Keratinocyte (primary cell): Measurements from ENCODE around the gene MROH7. TPM values are rescaled to one million over a fixed set of nuclear protein-coding genes. Genes with fewer than 3 reads are reported as not detected.

Source experiments
- DNase-seq: peaks from one replicate; pipeline ENCODE4 v3.0.0-alpha.2; 2011; ENCODE audit warnings: low read depth, missing footprints, low spot score
- FAIRE-seq: peaks from 2 replicates; lab custom pipeline; 2011; peaks lifted over from hg19 to GRCh38; lab: Jason Lieb, UNC
- H2AFZ ChIP-seq: 2 replicates; pipeline ENCODE4 v1.6.0; 2012; ENCODE audit warnings: low read length, control low read depth, inconsistent platforms; ENCODE audit not compliant: control insufficient read depth
- H3K27ac ChIP-seq: 2 replicates; pipeline ENCODE4 v1.5.1; 2011; ENCODE audit warnings: low read length; ENCODE audit not compliant: control insufficient read depth, insufficient read depth
- H3K27me3 ChIP-seq: 3 replicates; pipeline ENCODE4 v1.6.0; 2011; ENCODE audit warnings: low read length; ENCODE audit not compliant: control insufficient read depth, insufficient read depth; ENCODE audit errors: extremely low read depth
- H3K36me3 ChIP-seq, 2 experiments: 2 replicates in 1 of 2; 3 replicates in 1 of 2; pipeline ENCODE4 v1.5.1; 2011; ENCODE audit warnings: low read length in 2 of 2, mild to moderate bottlenecking in 1 of 2; ENCODE audit not compliant: control insufficient read depth in 2 of 2, insufficient read depth in 2 of 2; ENCODE audit errors: extremely low read depth in 1 of 2
- H3K4me1 ChIP-seq: 3 replicates; pipeline ENCODE4 v1.5.1; 2011; ENCODE audit warnings: low read length; ENCODE audit not compliant: control insufficient read depth, insufficient read depth; ENCODE audit errors: extremely low read depth
- H3K4me2 ChIP-seq: 3 replicates; pipeline ENCODE4 v1.6.0; 2011; ENCODE audit warnings: low read depth, low read length; ENCODE audit not compliant: control insufficient read depth, insufficient read depth; ENCODE audit errors: extremely low read depth
- H3K4me3 ChIP-seq, 3 experiments: fragments of 200-600 bp in 1 of 3; sonication (generic) in 1 of 3; 2 replicates in 2 of 3; 3 replicates in 1 of 3; pipeline ENCODE4 v1.5.1; 2011 to 2016; ENCODE audit warnings: low read length in 3 of 3, mild to moderate bottlenecking in 3 of 3, control low read depth in 2 of 3, inconsistent platforms in 1 of 3, low read depth in 1 of 3, mixed read lengths in 1 of 3, mixed run types in 1 of 3, moderate library complexity in 1 of 3; ENCODE audit not compliant: control insufficient read depth in 2 of 3, insufficient read depth in 2 of 3; ENCODE audit errors: extremely low read depth in 1 of 3
- H3K79me2 ChIP-seq: 2 replicates; pipeline ENCODE4 v1.6.0; 2012; ENCODE audit warnings: low read length; ENCODE audit not compliant: control insufficient read depth, insufficient read depth
- H3K9ac ChIP-seq: 3 replicates; pipeline ENCODE4 v1.6.0; 2011; ENCODE audit warnings: low read length; ENCODE audit not compliant: control insufficient read depth, insufficient read depth; ENCODE audit errors: extremely low read depth
- H3K9me1 ChIP-seq: 3 replicates; pipeline ENCODE4 v1.6.0; 2011; ENCODE audit warnings: low read length; ENCODE audit not compliant: control insufficient read depth, insufficient read depth; ENCODE audit errors: extremely low read depth
- H3K9me3 ChIP-seq: 2 replicates; pipeline ENCODE4 v1.5.1; 2012; ENCODE audit warnings: low read depth, low read length; ENCODE audit not compliant: control insufficient read depth
- H4K20me1 ChIP-seq: 3 replicates; pipeline ENCODE4 v1.6.0; 2011; ENCODE audit warnings: low read length; ENCODE audit not compliant: control insufficient read depth, insufficient read depth; ENCODE audit errors: extremely low read depth
- CTCF ChIP-seq, 3 experiments: IDR thresholded peaks in 1 of 3; conservative IDR thresholded peaks in 1 of 3; optimal IDR thresholded peaks in 1 of 3; 2 replicates in 2 of 3; 3 replicates in 1 of 3; pipeline versions ENCODE3 to v1.5.1; 2011; ENCODE audit warnings: low read length in 3 of 3, mild to moderate bottlenecking in 3 of 3, moderate library complexity in 2 of 3, control low read depth in 1 of 3, inconsistent platforms in 1 of 3; ENCODE audit not compliant: insufficient read depth in 2 of 3; ENCODE audit errors: extremely low read depth in 1 of 3
- EZH2 ChIP-seq: IDR thresholded peaks from one replicate; pipeline ENCODE4 v1.6.1; 2012; ENCODE audit warnings: inconsistent platforms, mild to moderate bottlenecking, low read length, moderate library complexity
- dilution Hi-C: fragments of 300-500 bp; cut with MboI; formaldehyde crosslinking; loops from one replicate; pipeline ENCODE4 v1.7.0; 2020; ENCODE audit warnings: low sequenced_read_pairs; ENCODE audit not compliant: extremely low pct_ligation_motif_present
- polyA plus RNA-seq, 5 experiments: library from polyadenylated mRNA; depleted of rRNA in 3 of 5; stranded (reverse) in 3 of 5; stranded (forward) in 1 of 5; unstranded in 1 of 5; fragments of >200 nt; gene quantifications; 1 replicate in 1 of 5; 2 replicates in 3 of 5; 3 replicates in 1 of 5; pipeline versions ENCODE4 v1.2.1 to v1.2.3, GENCODE V29; 2011 to 2012; ENCODE audit warnings: missing spikeins in 2 of 5, low read depth in 1 of 5, low replicate concordance in 1 of 5

MROH7 gene
- polyA plus RNA-seq, 1 donor (not counting 4 experiments of a cell fraction or from before 2014, with no cell fraction given), result not detected

- H3K9me1 ChIP-seq, result no peaks in the 10 kb centered on the region
- dilution Hi-C loops, result no loop called here
- H3K27me3 ChIP-seq, result peaks cover 4% of the 10 kb centered on the region
- H3K4me1 ChIP-seq, result no peaks in the 10 kb centered on the region
- no peak overlapping the region for H2AFZ ChIP-seq
- FAIRE-seq, result no peak
- no peaks in the 10 kb centered on the region for H4K20me1 ChIP-seq
- H3K36me3 ChIP-seq, result no peaks in the 10 kb centered on the region
- H3K79me2 ChIP-seq, result no peaks in the 10 kb centered on the region
- peaks cover 2% of the 10 kb centered on the region for H3K9me3 ChIP-seq
- DNase-seq, result no peak
- H3K27ac ChIP-seq, result no peak overlapping the region
- TF ChIP-seq CTCF (optimal IDR thresholded peaks at IDR 0.05 in 1 of 3, IDR thresholded peaks at IDR 0.05 in 1 of 3, conservative IDR thresholded peaks at IDR 0.05 in 1 of 3; ENCODE audit: extremely low read depth in 1 of 3, insufficient read depth in 2 of 3, low read length in 3 of 3), result no peak
- TF ChIP-seq EZH2, result no peak
- H3K4me3 ChIP-seq, result no peak overlapping the region
- H3K9ac ChIP-seq, result no peak overlapping the region
- no peak overlapping the region for H3K4me2 ChIP-seq
Measured at GRCh38 chr1:54643736-54644135, 2.1 kb downstream of the MROH7 start.

GRCh38 chr1:54645806-54646676 lies 4.5 kb downstream of the MROH7 start:
- FAIRE-seq, result no peak
- dilution Hi-C loops, result no loop called here
- Histone ChIP-seq H3K9me3 (peaks cover 2% of the 10 kb centered on the region), H3K9ac (no peak overlapping the region), H3K4me2 (no peak overlapping the region), H3K27ac (no peak overlapping the region), H3K27me3 (peaks cover 9% of the 10 kb centered on the region), H3K36me3 (no peaks in the 10 kb centered on the region), H2AFZ (no peak overlapping the region), H4K20me1 (no peaks in the 10 kb centered on the region), H3K4me1 (no peaks in the 10 kb centered on the region), H3K9me1 (no peaks in the 10 kb centered on the region), H3K4me3 (no peak overlapping the region), H3K79me2 (no peaks in the 10 kb centered on the region)
- TF ChIP-seq EZH2, result no peak
- no peak for TF ChIP-seq CTCF (optimal IDR thresholded peaks at IDR 0.05 in 1 of 3, IDR thresholded peaks at IDR 0.05 in 1 of 3, conservative IDR thresholded peaks at IDR 0.05 in 1 of 3; ENCODE audit: extremely low read depth in 1 of 3, insufficient read depth in 2 of 3, low read length in 3 of 3)
- DNase-seq, result no peak
